AG09309 (cell line): ENCODE results near the gene ZFPM1.

ENCODE experiments used
- DNase-seq: peaks from one replicate; pipeline ENCODE4 v3.0.0-alpha.2; 2010; ENCODE audit warnings: low read depth
- H3K4me3 ChIP-seq: 2 replicates; pipeline ENCODE4 v1.5.1; 2011; ENCODE audit warnings: mild to moderate bottlenecking, low read depth, low read length, moderate library complexity; ENCODE audit not compliant: control insufficient read depth
- TF ChIP-seq, protein P1 (sequence below): IDR thresholded peaks from 2 replicates; pipeline ENCODE4 v1.5.1; 2011; ENCODE audit warnings: mild to moderate bottlenecking, low read depth, low read length, inconsistent platforms; ENCODE audit not compliant: insufficient read depth, control insufficient read depth; ENCODE audit errors: missing control alignments

ZFPM1 gene

DNA sequence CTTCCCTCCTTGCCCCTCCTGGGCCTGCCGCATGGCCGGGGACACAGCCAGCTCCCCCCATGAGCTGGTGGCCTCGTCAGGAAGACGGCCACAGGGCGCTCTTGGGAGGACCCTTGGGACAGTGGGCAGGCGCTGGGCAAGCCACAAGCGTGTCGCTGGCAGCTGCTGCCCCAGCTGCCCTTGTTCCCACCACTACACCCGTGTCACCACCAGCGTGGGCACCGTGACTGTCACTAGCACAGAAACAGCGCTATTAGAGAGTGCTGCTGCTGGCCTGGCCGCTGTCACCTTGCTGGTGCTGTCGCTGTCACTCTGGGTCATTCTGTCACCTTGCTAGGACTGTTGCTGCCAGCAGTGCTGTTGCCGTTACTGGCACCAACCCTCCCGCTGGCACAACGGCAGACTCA, 47.2 kb downstream of the ZFPM1 start:
- TF ChIP-seq, protein P1, sequence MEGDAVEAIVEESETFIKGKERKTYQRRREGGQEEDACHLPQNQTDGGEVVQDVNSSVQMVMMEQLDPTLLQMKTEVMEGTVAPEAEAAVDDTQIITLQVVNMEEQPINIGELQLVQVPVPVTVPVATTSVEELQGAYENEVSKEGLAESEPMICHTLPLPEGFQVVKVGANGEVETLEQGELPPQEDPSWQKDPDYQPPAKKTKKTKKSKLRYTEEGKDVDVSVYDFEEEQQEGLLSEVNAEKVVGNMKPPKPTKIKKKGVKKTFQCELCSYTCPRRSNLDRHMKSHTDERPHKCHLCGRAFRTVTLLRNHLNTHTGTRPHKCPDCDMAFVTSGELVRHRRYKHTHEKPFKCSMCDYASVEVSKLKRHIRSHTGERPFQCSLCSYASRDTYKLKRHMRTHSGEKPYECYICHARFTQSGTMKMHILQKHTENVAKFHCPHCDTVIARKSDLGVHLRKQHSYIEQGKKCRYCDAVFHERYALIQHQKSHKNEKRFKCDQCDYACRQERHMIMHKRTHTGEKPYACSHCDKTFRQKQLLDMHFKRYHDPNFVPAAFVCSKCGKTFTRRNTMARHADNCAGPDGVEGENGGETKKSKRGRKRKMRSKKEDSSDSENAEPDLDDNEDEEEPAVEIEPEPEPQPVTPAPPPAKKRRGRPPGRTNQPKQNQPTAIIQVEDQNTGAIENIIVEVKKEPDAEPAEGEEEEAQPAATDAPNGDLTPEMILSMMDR = no peak
- no peak overlapping the region for H3K4me3 ChIP-seq
- DNase-seq = no peak

DNA sequence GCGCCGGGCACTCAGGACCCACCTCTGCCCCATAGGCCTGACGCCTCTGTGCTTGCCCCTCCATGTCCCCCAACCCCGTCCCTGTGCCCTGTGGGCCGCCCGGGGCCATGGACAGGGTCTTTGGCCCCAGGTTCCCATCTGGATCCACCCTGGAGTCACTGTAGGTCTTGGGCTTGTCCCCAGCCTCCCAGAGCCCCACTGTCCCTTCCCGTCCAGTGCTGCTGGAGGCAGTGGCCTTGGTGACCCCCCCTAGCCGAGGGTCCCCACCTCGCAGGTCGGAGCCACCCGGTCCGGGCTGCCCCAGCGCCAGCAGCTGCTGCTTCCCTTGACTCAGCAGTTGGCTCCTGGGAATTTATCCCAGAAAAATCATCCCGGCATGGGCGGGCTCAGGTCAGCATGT, 49.3 kb downstream of the ZFPM1 start:
- TF ChIP-seq, protein P1 = no peak
- no peak for DNase-seq
- no peak overlapping the region for H3K4me3 ChIP-seq

DNA sequence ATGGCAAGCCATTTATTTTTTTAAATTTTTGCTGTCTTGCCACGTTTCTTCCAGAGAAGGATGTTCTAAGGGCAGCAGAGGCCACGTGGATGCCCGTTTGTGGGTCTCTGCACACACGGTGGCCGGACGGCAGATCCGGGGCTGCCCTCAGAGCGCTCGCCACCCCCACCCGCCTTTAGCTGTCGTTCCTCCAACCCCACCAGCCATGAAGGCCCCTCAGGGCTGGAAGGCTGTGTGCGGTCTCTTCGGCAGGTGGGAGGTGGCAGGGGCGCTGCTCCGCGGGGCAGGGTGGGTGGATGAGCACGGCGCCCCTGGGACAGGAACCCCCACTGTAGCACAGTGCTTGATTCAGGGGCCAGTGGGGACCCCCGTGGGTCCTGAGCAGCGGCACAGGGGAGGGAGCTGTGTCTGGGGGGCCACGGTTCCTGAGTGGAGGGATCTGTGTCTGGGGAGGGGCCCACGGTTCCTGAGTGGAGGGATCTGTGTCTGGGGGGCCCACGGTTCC, 49.7 kb downstream of the ZFPM1 start:
- H3K4me3 ChIP-seq = no peak overlapping the region
- TF ChIP-seq, protein P1 = no peak

DNA sequence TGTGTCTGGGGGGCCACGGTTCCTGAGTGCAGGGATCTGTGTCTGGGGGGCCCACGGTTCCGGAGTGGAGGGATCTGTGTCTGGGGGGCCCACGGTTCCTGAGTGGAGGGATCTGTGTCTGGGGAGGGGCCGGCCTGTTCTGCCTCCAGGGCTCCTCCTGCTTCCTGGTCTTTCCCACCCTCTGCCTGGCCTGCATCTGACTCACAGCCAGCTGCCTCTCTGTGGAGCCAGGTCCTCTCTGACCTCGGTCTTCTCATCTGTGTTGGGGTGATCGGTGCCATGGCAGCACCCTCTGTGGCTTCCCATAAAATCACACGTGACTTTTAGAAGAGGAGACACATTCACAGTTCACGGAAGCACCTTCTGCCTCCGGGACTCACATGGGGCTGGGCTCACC, 50.3 kb downstream of the ZFPM1 start:
- TF ChIP-seq, protein P1 = no peak
- no peak overlapping the region for H3K4me3 ChIP-seq
- DNase-seq = no peak

More for the DNA sequence above, 49.7 kb downstream of the ZFPM1 start:
- no peak for DNase-seq

DNA sequence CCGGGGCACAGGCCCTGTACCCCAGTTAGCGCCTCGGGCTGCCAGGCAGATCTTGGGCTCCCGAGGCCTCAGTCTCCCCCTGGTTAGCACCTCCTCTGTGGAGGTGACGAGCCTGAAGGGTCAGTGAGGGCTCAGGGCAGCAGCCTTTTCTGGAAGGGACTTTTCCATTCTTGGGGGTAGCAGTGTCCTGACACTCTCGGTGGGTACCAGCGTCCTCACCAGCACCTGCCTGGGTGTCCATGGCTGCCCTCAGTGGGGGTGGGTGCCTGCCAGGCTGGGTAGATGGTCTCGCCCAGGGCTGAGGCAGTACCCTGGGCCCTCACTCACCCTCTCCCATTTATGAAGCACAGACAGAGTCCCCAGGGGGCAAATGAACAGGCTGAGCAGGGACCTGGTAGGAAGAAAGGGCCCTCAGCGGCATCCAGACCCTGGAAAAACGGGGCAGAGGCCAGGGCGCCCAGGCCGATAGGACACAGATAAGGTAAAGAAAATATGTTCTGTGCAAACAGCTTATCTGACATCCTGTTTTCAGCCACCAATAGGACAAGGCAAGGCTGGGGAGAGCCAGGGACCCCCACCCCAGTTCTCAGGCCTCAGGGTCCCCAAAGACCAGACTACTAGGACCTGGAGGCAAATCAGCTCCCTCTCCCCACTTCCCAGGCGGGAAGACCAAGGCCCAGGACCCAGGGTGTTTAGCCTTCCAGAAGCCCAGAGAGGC, 50.9 kb downstream of the ZFPM1 start:
- TF ChIP-seq, protein P1 = no peak
- DNase-seq = no peak
- H3K4me3 ChIP-seq = no peak overlapping the region

DNA sequence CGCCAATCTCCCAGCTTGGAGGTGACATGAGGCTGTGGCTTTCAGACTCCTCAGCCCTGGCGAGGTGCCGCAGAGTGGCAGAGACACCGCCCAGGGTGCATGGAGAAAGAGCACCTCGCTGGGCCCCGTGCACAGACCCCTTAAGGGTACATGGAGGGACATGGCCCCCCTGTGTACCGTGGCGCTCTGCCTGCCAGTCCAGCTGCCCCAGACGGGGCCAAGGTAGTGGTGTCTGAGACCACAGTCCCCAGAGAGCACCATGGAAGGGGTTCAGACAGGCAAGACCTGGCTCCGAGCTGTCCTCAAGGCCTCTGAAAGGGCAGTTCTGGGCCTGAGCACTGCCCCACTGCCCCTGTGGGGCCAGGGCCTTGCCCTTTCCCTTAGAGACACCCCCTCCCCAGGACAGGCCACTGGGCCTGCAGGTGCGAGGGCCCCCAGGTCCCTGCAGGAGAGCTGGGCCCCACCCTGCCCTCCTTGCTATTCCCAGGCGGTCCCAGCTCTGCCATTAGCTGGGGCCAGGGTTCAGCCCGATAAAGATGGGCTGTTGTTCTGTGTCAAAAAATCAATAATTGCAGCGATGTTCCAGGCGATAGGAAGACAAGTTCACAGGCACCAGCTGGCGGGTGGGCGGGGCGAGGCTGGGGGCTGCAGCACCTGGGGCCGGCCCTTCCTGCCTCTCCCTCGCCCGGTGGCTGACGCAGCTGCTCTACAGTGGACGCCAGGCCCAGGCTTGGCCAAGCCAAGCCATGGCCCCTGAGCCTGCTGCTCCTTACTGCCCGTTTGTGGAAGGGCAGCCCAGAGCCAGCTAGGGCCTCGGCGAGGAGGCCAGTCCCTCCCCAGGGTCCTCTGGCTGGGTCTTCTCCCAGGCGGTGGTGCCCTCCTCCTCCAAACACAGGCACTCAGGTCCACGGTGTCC, 51.7 kb downstream of the ZFPM1 start:
- TF ChIP-seq, protein P1 = no peak
- H3K4me3 ChIP-seq = no peak overlapping the region
- no peak for DNase-seq
